PC-3 (cell line): ENCODE results near the gene ZNF792. TPM values are rescaled to one million over a fixed set of nuclear protein-coding genes. Genes with fewer than 3 reads are reported as not detected.

ENCODE experiments used
- ATAC-seq: fragments of 200-7000 bp; cut with Tn5 transposase; 2 replicates; pipeline ENCODE4 v1.9.1; 2020; ENCODE audit warnings: mild to moderate bottlenecking, moderate library complexity
- BruUV-seq: library from RNA; stranded (reverse); fragments of 400-500 nt; replicated peaks from 2 replicates; lab custom pipeline; 2021; lab: Mats Ljungman, UMichigan
- CTCF ChIA-PET: fragments of 300-600 bp; sonication (Branson Sonifier 250); formaldehyde crosslinking; loops from one replicate; lab custom pipeline; 2022; ENCODE audit warnings: antibody characterized with exemption; lab: Charles Lee
- POLR2A ChIA-PET: fragments of 300-600 bp; sonication (Branson Sonifier 250); formaldehyde crosslinking; loops from one replicate; lab custom pipeline; 2022; ENCODE audit warnings: antibody characterized with exemption; ENCODE audit not compliant: unreplicated experiment; lab: Charles Lee
- DNase-seq: peaks from one replicate; pipeline ENCODE4 v3.0.0-alpha.2; 2015
- H2AFZ ChIP-seq: fragments of 300-600 bp; sonication (generic); 2 replicates; pipeline ENCODE4 v1.6.0; 2016; ENCODE audit warnings: antibody characterized with exemption, low read length
- H3F3A ChIP-seq: fragments of 300-600 bp; sonication (generic); one replicate; pipeline ENCODE4 v1.6.0; 2017; ENCODE audit warnings: antibody characterized with exemption, low read length, control low read depth, mild to moderate bottlenecking; ENCODE audit not compliant: unreplicated experiment
- H3K27ac ChIP-seq: fragments of 300-600 bp; sonication (generic); 2 replicates; pipeline ENCODE4 v1.5.1; 2016; ENCODE audit warnings: mild to moderate bottlenecking, low read length
- H3K27me3 ChIP-seq: fragments of 300-600 bp; sonication (generic); 2 replicates; pipeline ENCODE4 v1.6.1; 2016; ENCODE audit warnings: low read length, mixed read lengths
- H3K36me3 ChIP-seq: fragments of 300-600 bp; sonication (generic); 2 replicates; pipeline ENCODE4 v1.6.1; 2016; ENCODE audit warnings: low read depth, mixed run types, low read length, mixed read lengths
- H3K4me1 ChIP-seq: fragments of 300-600 bp; sonication (generic); 2 replicates; pipeline ENCODE4 v1.5.1; 2016; ENCODE audit warnings: low read length; ENCODE audit not compliant: insufficient read depth
- H3K4me2 ChIP-seq: fragments of 300-600 bp; sonication (generic); 2 replicates; pipeline ENCODE4 v1.6.0; 2016; ENCODE audit warnings: low read length
- H3K4me3 ChIP-seq: fragments of 300-600 bp; sonication (generic); 2 replicates; pipeline ENCODE4 v1.5.1; 2016; ENCODE audit warnings: mild to moderate bottlenecking, low read length, mixed read lengths
- H3K79me2 ChIP-seq: fragments of 300-600 bp; sonication (generic); 2 replicates; pipeline ENCODE4 v1.6.1; 2017; ENCODE audit warnings: low read length, mixed read lengths
- H3K9ac ChIP-seq: fragments of 300-600 bp; sonication (generic); 2 replicates; pipeline ENCODE4 v1.6.0; 2016; ENCODE audit warnings: mild to moderate bottlenecking, low read length
- H3K9me2 ChIP-seq: fragments of 300-600 bp; sonication (generic); replicated peaks from 2 replicates; pipeline ENCODE4 v1.6.1; 2016; ENCODE audit warnings: mixed run types, low read length, mixed read lengths
- H3K9me3 ChIP-seq: fragments of 300-600 bp; sonication (generic); 2 replicates; pipeline ENCODE4 v1.6.1; 2016; ENCODE audit warnings: low read length, mixed read lengths
- H4K20me1 ChIP-seq: fragments of 300-600 bp; sonication (generic); 2 replicates; pipeline ENCODE4 v1.6.1; 2016; ENCODE audit warnings: low read length, mixed read lengths
- EZH2 ChIP-seq: fragments of 300-600 bp; sonication (generic); IDR thresholded peaks from one replicate; pipeline ENCODE4 v1.6.1; 2017; ENCODE audit warnings: antibody characterized with exemption, mild to moderate bottlenecking, low read length; ENCODE audit not compliant: unreplicated experiment
- EZH2phosphoT487 ChIP-seq: fragments of 300-600 bp; sonication (generic); IDR thresholded peaks from 2 replicates; pipeline ENCODE4 v1.6.1; 2018; ENCODE audit warnings: mild to moderate bottlenecking, antibody characterized with exemption, low read length, borderline replicate concordance
- intact Hi-C: fragments of 100-400 bp; cut with micrococcal nuclease; formaldehyde crosslinking; loops from 2 replicates; pipeline ENCODE4 v1.9.0; 2023
- total RNA-seq: library from RNA; depleted of rRNA; stranded (reverse); fragments of >200 nt; gene quantifications from 2 replicates; pipeline ENCODE4 v1.2.3, GENCODE V29; 2014
- TF ChIP-seq, protein P1 (sequence below): fragments of 300-600 bp; sonication (generic); conservative IDR thresholded peaks from 2 replicates; pipeline ENCODE4 v1.5.1; 2017; ENCODE audit warnings: antibody characterized with exemption, low read depth, mild to moderate bottlenecking, low read length

Gene ZNF792
- total RNA-seq, 1 experiment from 2014 or later, result 6.3 TPM

DNA sequence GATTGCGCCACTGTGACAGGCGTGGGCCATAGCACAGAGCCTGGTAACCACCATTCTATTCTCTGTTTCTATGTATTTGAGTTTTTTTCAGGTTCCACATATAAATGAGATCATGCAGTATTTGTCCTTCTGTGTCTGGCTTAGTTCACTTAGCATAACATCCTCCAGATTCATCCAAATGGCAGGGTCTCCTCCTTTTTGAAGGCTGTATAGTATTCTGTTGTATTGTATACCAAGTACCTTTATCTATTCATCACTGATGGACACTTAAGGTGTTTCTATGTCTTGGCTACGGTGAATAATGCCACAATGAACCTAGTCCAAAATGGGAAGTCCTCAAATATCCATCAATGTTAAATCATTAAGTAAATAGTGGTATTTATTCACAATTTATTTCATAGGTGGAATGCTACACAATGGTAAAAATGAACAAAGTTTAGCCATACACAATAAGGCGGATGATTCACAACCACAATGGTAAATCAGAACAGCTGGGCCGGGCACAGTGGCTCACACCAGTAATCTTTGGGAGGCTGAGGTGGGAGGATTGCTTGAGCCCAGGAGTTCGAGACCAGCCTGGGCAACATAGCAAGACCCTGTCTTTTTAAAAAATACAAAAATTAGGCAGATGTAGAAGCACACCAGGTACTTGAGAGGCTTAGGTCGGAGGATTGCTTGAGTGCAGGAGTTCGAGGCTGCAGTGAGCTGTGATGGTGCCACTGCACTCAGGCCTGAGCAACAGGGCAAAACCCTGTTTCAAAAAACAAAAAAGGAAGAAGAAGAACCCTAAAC is 27.7 kb upstream of the ZNF792 start:
- Histone ChIP-seq H3K4me1 (peaks cover 13% of the 10 kb centered on the region), H3K4me2 (no peak overlapping the region), H3K9me2 (no peaks in the 10 kb centered on the region), H3K9ac (no peak overlapping the region), H3K9me3 (no peaks in the 10 kb centered on the region), H3K27ac (no peak overlapping the region), H3K27me3 (no peaks in the 10 kb centered on the region), H4K20me1 (no peaks in the 10 kb centered on the region), H3K79me2 (no peaks in the 10 kb centered on the region), H3F3A (no peaks in the 10 kb centered on the region), H3K36me3 (no peaks in the 10 kb centered on the region), H3K4me3 (no peak overlapping the region), H2AFZ (no peak overlapping the region)
- ATAC-seq (no peak), DNase-seq (no peak)
- CTCF ChIA-PET, result no interaction called here
- intact Hi-C loops, result no loop called here
- POLR2A ChIA-PET, result no interaction called here
- TF ChIP-seq EZH2 (no peak), EZH2phosphoT487 (no peak)
- TF ChIP-seq, protein P1, sequence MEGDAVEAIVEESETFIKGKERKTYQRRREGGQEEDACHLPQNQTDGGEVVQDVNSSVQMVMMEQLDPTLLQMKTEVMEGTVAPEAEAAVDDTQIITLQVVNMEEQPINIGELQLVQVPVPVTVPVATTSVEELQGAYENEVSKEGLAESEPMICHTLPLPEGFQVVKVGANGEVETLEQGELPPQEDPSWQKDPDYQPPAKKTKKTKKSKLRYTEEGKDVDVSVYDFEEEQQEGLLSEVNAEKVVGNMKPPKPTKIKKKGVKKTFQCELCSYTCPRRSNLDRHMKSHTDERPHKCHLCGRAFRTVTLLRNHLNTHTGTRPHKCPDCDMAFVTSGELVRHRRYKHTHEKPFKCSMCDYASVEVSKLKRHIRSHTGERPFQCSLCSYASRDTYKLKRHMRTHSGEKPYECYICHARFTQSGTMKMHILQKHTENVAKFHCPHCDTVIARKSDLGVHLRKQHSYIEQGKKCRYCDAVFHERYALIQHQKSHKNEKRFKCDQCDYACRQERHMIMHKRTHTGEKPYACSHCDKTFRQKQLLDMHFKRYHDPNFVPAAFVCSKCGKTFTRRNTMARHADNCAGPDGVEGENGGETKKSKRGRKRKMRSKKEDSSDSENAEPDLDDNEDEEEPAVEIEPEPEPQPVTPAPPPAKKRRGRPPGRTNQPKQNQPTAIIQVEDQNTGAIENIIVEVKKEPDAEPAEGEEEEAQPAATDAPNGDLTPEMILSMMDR, result no peak
- no TSS peak for BruUV-seq

DNA sequence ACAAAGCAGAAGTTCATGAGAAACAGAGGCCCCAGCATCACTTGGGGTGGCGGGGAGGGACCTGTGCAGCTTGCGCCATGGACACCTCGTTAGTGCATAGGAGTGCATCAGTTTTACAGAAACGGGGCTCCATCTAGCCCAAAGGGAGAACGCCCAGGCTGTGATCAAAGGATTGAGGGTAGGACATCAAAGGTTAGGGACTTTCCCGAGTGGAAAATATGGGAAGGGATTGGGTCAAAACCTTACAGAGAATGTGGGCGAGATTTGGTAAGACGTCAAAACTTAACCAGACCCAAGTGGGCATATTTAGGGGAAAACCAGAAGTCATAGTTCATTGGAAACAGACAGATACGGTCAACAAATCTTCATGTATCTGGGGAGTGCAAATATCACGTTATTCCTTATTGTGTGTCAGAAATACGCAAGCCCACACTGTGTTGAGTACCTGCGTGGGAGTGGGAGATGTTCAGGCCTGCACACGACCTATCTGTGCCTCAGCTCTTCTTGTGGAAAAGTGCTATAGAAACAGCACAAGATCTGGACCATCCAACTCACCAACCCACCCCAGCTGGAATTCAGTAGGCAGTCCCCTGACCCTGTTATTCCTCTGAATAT is 26.7 kb upstream of the ZNF792 start:
- no peak overlapping the region for H2AFZ ChIP-seq
- POLR2A ChIA-PET, result no interaction called here
- DNase-seq, result no peak
- ATAC-seq, result no peak
- no peaks in the 10 kb centered on the region for H3K36me3 ChIP-seq
- no TSS peak for BruUV-seq
- H3K9me2 ChIP-seq, result no peaks in the 10 kb centered on the region
- no peak overlapping the region for H3K4me2 ChIP-seq
- no peak overlapping the region for H3K9ac ChIP-seq
- H3K79me2 ChIP-seq, result no peaks in the 10 kb centered on the region
- no peaks in the 10 kb centered on the region for H3F3A ChIP-seq
- TF ChIP-seq EZH2phosphoT487, result no peak
- TF ChIP-seq EZH2, result no peak
- TF ChIP-seq, protein P1, result no peak
- H4K20me1 ChIP-seq, result no peaks in the 10 kb centered on the region
- intact Hi-C loops, result no loop called here
- CTCF ChIA-PET, result no interaction called here
- H3K27me3 ChIP-seq, result no peaks in the 10 kb centered on the region
- H3K4me3 ChIP-seq, result no peak overlapping the region
- no peaks in the 10 kb centered on the region for H3K9me3 ChIP-seq
- peaks cover 13% of the 10 kb centered on the region for H3K4me1 ChIP-seq
- H3K27ac ChIP-seq, result no peak overlapping the region

DNA sequence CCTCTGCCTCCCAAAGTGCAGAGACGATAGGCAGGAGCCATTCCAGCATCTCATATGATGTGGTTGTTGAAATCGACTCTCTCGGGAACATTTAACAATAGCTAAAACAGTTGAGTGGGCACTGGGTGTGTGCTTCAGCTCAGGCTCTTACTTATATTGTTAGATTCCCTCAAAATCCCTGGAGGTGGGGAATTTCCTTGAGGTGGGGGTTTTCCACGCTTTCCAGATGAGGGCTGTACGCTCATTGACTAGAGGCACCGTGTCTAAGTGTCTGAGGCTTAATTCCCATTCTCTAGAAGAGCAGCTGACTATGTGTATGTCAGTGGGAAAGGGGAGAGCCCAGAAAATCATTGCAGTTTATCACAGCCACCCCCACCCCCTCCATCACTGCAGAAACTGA is 25.3 kb upstream of the ZNF792 start:
- BruUV-seq, result no TSS peak
- intact Hi-C loops, result no loop called here
- Histone ChIP-seq H3K27ac (no peak overlapping the region), H3K79me2 (no peaks in the 10 kb centered on the region), H3K4me3 (no peak overlapping the region), H2AFZ (no peak overlapping the region), H3K9me2 (no peaks in the 10 kb centered on the region), H3K9me3 (no peaks in the 10 kb centered on the region), H3K4me2 (no peak overlapping the region), H3F3A (no peaks in the 10 kb centered on the region), H3K36me3 (no peaks in the 10 kb centered on the region), H3K4me1 (peaks cover under 1% of the 10 kb centered on the region; the same call in 1 of the 2 replicates), H3K27me3 (no peaks in the 10 kb centered on the region), H3K9ac (no peak overlapping the region), H4K20me1 (no peaks in the 10 kb centered on the region)
- ATAC-seq (no peak), DNase-seq (no peak)
- TF ChIP-seq EZH2, result no peak
- TF ChIP-seq EZH2phosphoT487, result no peak
- ChIA-PET POLR2A (no interaction called here), CTCF (no interaction called here)
